GM12874 (cell line): ENCODE data around the gene DNMT3B.

ENCODE experiments used
- CTCF ChIP-seq: IDR thresholded peaks from 2 replicates; pipeline ENCODE4 v1.5.1; 2011; ENCODE audit warnings: low read depth, mild to moderate bottlenecking, control low read depth, low read length, moderate library complexity; ENCODE audit not compliant: insufficient read depth

DNMT3B gene

DNA sequence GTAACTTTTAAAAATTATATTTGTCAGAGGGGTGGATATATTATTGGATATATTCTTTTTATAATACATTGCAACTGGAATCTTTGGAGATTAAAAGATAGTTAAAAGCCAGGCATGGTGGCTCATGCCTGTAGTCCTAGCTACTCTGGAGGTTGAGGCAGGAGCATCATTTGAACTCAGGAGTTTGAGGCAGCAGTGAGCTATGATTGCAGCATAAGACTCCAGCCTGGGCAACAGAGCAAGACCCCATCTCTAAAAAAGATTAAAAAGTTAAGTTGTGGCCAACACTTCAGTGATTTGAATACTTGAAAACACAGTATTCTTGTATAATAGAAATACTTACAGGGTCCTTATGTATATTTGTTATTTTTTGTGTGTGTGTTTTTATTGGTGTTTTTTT, 72.8 kb downstream of the DNMT3B start:
- TF ChIP-seq CTCF: no peak

DNA sequence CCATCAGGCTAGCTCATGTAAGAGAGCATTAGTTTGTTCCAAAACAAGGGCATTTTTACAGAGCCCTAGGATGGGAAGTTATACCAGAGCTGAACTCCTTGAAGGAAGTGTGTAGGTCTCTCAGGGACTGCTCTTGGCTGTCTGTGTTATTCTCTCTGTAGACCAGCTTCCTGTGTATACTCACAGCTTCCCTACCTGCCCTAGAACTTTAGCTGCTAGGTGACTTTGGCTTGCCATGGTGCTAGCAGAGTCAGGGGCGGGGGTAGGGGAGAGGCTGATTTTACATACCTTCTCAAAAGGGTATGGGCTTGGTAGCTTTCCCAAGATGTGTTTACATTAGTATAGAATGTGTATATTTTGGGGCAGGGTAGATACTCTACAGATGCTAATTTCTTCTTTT, 75.0 kb downstream of the DNMT3B start:
- no peak for TF ChIP-seq CTCF

DNA sequence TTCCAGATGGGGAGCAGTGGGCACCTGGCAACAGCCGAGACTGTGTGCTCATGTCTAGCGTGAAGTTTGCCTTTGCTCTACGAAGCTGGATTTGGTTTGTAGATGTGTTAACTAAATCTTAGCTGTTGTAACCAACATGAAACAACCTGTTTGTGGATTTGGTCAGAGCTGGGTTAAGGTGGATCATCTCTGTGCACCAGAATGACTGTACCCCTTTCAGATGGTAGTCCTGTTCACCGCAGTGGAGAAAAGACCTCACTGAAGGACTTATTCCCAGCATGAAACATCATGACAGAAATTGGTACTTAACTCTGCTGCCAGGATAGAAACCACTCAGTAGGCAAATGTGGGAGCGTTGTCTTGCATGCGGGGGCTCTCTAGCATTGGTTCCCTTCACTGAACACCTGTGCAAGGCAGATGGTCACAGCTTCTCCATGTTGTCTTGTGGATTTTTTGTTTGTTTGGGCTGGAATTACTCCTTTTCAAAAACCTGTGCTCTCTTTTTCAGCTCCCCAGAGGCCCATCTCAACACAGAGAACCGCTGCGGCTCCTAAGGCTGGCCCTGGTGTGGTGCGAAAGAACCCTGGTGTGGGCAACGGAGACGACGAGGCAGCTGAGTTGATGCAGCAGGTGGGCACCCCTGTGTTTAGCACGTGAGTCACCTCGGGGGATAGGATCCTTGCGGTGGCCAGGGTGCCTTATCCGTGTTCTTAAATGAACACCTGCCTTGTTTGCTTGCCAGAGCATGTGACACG, 77.2 kb downstream of the DNMT3B start:
- no peak for TF ChIP-seq CTCF

GRCh38 chr20:32839982-32840285, 77.7 kb downstream of the DNMT3B start:
- TF ChIP-seq CTCF: no peak

DNA sequence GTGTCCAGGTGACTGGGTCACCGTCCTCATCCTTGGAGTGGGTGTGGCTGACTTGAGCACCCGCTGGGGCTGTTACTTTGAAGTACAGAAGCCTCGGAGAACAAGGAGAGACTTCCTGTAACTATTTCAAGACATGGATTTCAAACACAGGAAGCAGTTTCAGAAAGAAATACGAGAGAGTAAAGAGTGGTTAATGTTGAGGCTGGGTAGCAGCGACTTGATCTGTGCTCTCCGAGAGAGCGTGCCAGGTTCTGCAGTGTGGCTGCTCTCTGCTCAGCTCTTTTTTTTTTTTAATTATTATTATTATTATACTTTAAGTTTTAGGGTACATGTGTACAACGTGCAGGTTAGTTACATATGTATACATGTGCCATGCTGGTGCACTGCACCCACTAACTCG, 79.0 kb downstream of the DNMT3B start:
- no peak for TF ChIP-seq CTCF

- no peak for TF ChIP-seq CTCF
These were observed 79.4 kb downstream of the DNMT3B start for GRCh38 chr20:32841632-32842031.

DNA sequence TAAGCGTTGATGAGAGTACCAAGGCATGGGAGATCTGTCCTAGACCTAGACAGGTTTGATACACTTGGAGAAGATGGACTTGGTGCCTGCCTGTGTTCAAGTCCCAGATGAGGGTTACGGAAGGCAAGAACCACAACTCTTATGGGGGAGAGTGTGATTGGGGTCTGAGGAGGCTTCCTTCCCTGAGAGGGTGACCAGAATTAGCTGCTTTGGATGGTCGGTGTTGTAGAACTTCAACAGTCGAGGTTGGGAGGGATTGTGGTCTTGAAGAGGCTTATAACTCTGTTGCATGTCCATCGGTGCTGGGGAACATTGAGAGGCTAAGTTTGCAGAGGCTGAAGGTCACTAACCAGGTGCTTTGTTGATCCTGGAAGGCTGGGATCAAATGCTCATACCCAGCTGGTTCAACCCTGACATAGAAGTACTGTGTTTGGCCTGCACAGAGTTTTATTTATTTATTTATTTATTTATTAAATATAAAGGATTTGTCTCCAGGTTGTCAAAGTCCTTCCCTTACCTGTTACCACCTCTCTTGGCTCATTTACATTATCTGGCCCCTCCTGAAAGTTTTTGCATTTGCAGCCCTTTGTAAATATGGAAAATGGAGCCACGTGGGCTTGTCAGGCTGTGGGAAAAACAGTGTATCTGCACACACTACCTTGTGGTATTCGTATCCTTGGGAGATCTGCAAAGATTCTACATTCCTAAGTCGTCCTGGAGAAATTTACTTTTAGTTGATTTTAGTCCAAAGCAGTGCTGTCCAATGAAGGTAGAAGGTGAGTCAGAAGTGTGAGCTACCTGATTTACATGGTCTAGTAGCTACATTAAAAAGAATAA, 80.7 kb downstream of the DNMT3B start:
- no peak for TF ChIP-seq CTCF
